ENCODE results near the gene TMEM14A.
A peak's percentile ranks its signal among the peaks of the same experiment; 100 is the strongest.
"Not testable (repeated sequence)": the region's sequence is repeated elsewhere in the genome, so short reads cannot be mapped to it uniquely, and the experiment has no call there.

The TMEM14A gene

GRCh38 chr6:52670502-52671409, at the start of gene TMEM14A:
TMEM14A (plus strand) TSS chr6:52671113; CDS start chr6:52677103, 5,990 bp downstream.
- DNase-seq: peak; percentile 74

- DNase-seq: no peak
Observed at GRCh38 chr6:52621631-52622030, 49.3 kb upstream of the TMEM14A start.

GRCh38 chr6:52622810-52623209, 48.1 kb upstream of the TMEM14A start:
- no peak for DNase-seq

GRCh38 chr6:52632011-52632410, 38.9 kb upstream of the TMEM14A start:
- DNase-seq: no peak

GRCh38 chr6:52634211-52634610, 36.7 kb upstream of the TMEM14A start:
- no peak for DNase-seq

- DNase-seq: no peak
Observed at GRCh38 chr6:52635049-52635577, 35.8 kb upstream of the TMEM14A start.

GRCh38 chr6:52636830-52637229, 34.1 kb upstream of the TMEM14A start:
- no peak for DNase-seq

GRCh38 chr6:52639493-52639892, 31.4 kb upstream of the TMEM14A start:
- no peak for DNase-seq

GRCh38 chr6:52640170-52640569, 30.7 kb upstream of the TMEM14A start:
- DNase-seq: no peak

GRCh38 chr6:52640916-52641315, 30.0 kb upstream of the TMEM14A start:
- no peak for DNase-seq

- no peak for DNase-seq
Observed at GRCh38 chr6:52641388-52641787, 29.5 kb upstream of the TMEM14A start.

GRCh38 chr6:52641826-52642225, 29.1 kb upstream of the TMEM14A start:
- DNase-seq: no peak

- DNase-seq: no peak
Observed at GRCh38 chr6:52642368-52642767, 28.5 kb upstream of the TMEM14A start.

- DNase-seq: no peak
Observed at GRCh38 chr6:52643158-52643557, 27.8 kb upstream of the TMEM14A start.

GRCh38 chr6:52644253-52644652, 26.7 kb upstream of the TMEM14A start:
- DNase-seq: no peak

- DNase-seq: no peak
Observed at GRCh38 chr6:52645976-52646375, 24.9 kb upstream of the TMEM14A start.

GRCh38 chr6:52647199-52647598, 23.7 kb upstream of the TMEM14A start:
- DNase-seq: no peak

GRCh38 chr6:52649536-52650160, 21.3 kb upstream of the TMEM14A start:
- no peak for DNase-seq

GRCh38 chr6:52650941-52651340, 20.0 kb upstream of the TMEM14A start:
- no peak for DNase-seq

- no peak for DNase-seq
Observed at GRCh38 chr6:52653151-52653550, 17.8 kb upstream of the TMEM14A start.

- no peak for DNase-seq
Observed at GRCh38 chr6:52654007-52654406, 16.9 kb upstream of the TMEM14A start.

GRCh38 chr6:52654592-52654991, 16.3 kb upstream of the TMEM14A start:
- DNase-seq: no peak

- DNase-seq: not testable (repeated sequence)
Observed at GRCh38 chr6:52655941-52656340, 15.0 kb upstream of the TMEM14A start.

- no peak for DNase-seq
Observed at GRCh38 chr6:52657870-52658269, 13.0 kb upstream of the TMEM14A start.

Measured in NCI-H1694 treated with DMSO at 0.1 percent for 48 hours (cell line).